MM.1S (cell line): ENCODE results near the gene TACSTD2.
"Not testable (repeated sequence)": the region's sequence is repeated elsewhere in the genome, so short reads cannot be mapped to it uniquely, and the experiment has no call there.

Source experiments
- DNase-seq: peaks from one replicate; pipeline ENCODE4 v3.0.0-alpha.2; 2015
- H2AFZ ChIP-seq: fragments of 300-600 bp; sonication (generic); 2 replicates; pipeline ENCODE4 v1.6.0; 2016; ENCODE audit warnings: antibody characterized with exemption, low read length
- H3F3A ChIP-seq: fragments of 300-600 bp; sonication (generic); 2 replicates; pipeline ENCODE4 v1.6.1; 2016; ENCODE audit warnings: mild to moderate bottlenecking, antibody characterized with exemption, low read length, moderate library complexity, mixed read lengths; ENCODE audit not compliant: insufficient read depth
- H3K27ac ChIP-seq: fragments of 300-600 bp; sonication (generic); 2 replicates; pipeline ENCODE4 v1.5.1; 2016; ENCODE audit warnings: mild to moderate bottlenecking, low read length
- H3K27me3 ChIP-seq: fragments of 300-600 bp; sonication (generic); replicated peaks from 2 replicates; pipeline ENCODE4 v1.6.0; 2016; ENCODE audit warnings: low read length; ENCODE audit not compliant: insufficient read depth
- H3K36me3 ChIP-seq: fragments of 300-600 bp; sonication (generic); replicated peaks from 2 replicates; pipeline ENCODE4 v1.6.1; 2016; ENCODE audit warnings: mild to moderate bottlenecking, low read length, mixed read lengths; ENCODE audit not compliant: insufficient read depth
- H3K4me1 ChIP-seq: fragments of 300-600 bp; sonication (generic); 2 replicates; pipeline ENCODE4 v1.6.1; 2016; ENCODE audit warnings: low read length, mixed read lengths
- H3K4me2 ChIP-seq: fragments of 300-600 bp; sonication (generic); 2 replicates; pipeline ENCODE4 v1.6.0; 2016; ENCODE audit warnings: low read depth, low read length
- H3K4me3 ChIP-seq: fragments of 300-600 bp; sonication (generic); 2 replicates; pipeline ENCODE4 v1.5.1; 2016; ENCODE audit warnings: low read length, mixed read lengths
- H3K79me2 ChIP-seq: fragments of 300-600 bp; sonication (generic); 2 replicates; pipeline ENCODE4 v1.6.1; 2016; ENCODE audit warnings: mixed run types, low read length, mixed read lengths
- H3K9ac ChIP-seq: fragments of 300-600 bp; sonication (generic); 2 replicates; pipeline ENCODE4 v1.6.1; 2016; ENCODE audit warnings: low read length, mixed read lengths
- H3K9me2 ChIP-seq: fragments of 300-600 bp; sonication (generic); replicated peaks from 2 replicates; pipeline ENCODE4 v1.6.1; 2016; ENCODE audit warnings: mild to moderate bottlenecking, low read length, mixed read lengths; ENCODE audit not compliant: insufficient read depth
- H3K9me3 ChIP-seq: fragments of 300-600 bp; sonication (generic); replicated peaks from 2 replicates; pipeline ENCODE4 v1.6.1; 2016; ENCODE audit warnings: mild to moderate bottlenecking, low read length, mixed read lengths; ENCODE audit not compliant: insufficient read depth
- H4K20me1 ChIP-seq: fragments of 300-600 bp; sonication (generic); 2 replicates; pipeline ENCODE4 v1.6.1; 2016; ENCODE audit warnings: mild to moderate bottlenecking, low read length, moderate library complexity, mixed read lengths; ENCODE audit not compliant: insufficient read depth
- CTCF ChIP-seq: fragments of 300-600 bp; sonication (generic); IDR thresholded peaks from 2 replicates; pipeline ENCODE4 v1.5.1; 2016; ENCODE audit warnings: antibody characterized with exemption, low read length, mixed read lengths
- EZH2 ChIP-seq: fragments of 300-600 bp; sonication (generic); optimal IDR thresholded peaks from 2 replicates; pipeline ENCODE3; 2017; ENCODE audit warnings: low read depth, mild to moderate bottlenecking, antibody characterized with exemption, low read length, mixed read lengths
- EZH2phosphoT487 ChIP-seq: fragments of 300-600 bp; sonication (generic); IDR thresholded peaks from 2 replicates; pipeline ENCODE4 v1.6.1; 2018; ENCODE audit warnings: antibody characterized with exemption, low read length

TACSTD2 gene

GRCh38 chr1:58576727-58577653 is at the start of gene TACSTD2:
TACSTD2 (minus strand) TSS chr1:58577252; CDS start chr1:58577156, 96 bp downstream.
- H2AFZ ChIP-seq: no peak within 1 kb of the TSS
- H3K79me2 ChIP-seq: no peaks in the 10 kb centered on the region
- peaks cover 6% of the 10 kb centered on the region; the same call in 1 of the 2 replicates for H3K4me1 ChIP-seq
- no peak within 1 kb of the TSS for H3K4me3 ChIP-seq
- no peaks in the 10 kb centered on the region for H3F3A ChIP-seq
- H3K27ac ChIP-seq: no peak within 1 kb of the TSS
- TF ChIP-seq EZH2 (no peak), EZH2phosphoT487 (no peak), CTCF (no peak)
- no peak within 1 kb of the TSS for H3K4me2 ChIP-seq
- no peaks in the 10 kb centered on the region; the same call in 1 of the 2 replicates for H3K27me3 ChIP-seq
- H3K9ac ChIP-seq: no peak within 1 kb of the TSS
- no peaks in the 10 kb centered on the region for H3K9me2 ChIP-seq
- H3K36me3 ChIP-seq: no peaks in the 10 kb centered on the region
- no peaks in the 10 kb centered on the region for H4K20me1 ChIP-seq
- no peaks in the 10 kb centered on the region for H3K9me3 ChIP-seq
- no peak for DNase-seq

- H3K36me3 ChIP-seq: no peaks in the 10 kb centered on the region
- no peak overlapping the region for H2AFZ ChIP-seq
- H3K4me3 ChIP-seq: no peak overlapping the region
- H4K20me1 ChIP-seq: no peaks in the 10 kb centered on the region
- H3K27ac ChIP-seq: no peak overlapping the region
- DNase-seq: no peak
- no peaks in the 10 kb centered on the region for H3K27me3 ChIP-seq
- H3K9me3 ChIP-seq: no peaks in the 10 kb centered on the region
- H3K9ac ChIP-seq: no peak overlapping the region
- TF ChIP-seq CTCF (no peak), EZH2phosphoT487 (no peak), EZH2 (no peak)
- H3K4me2 ChIP-seq: no peak overlapping the region
- H3K4me1 ChIP-seq: no peaks in the 10 kb centered on the region
- H3F3A ChIP-seq: no peaks in the 10 kb centered on the region
- H3K79me2 ChIP-seq: no peaks in the 10 kb centered on the region
- no peaks in the 10 kb centered on the region for H3K9me2 ChIP-seq
Observed at GRCh38 chr1:58626293-58626692, 49.2 kb upstream of the TACSTD2 start.

- not testable (repeated sequence) for H3K27ac ChIP-seq
Observed at GRCh38 chr1:58623259-58623658, 46.2 kb upstream of the TACSTD2 start.

GRCh38 chr1:58622571-58622970 is 45.5 kb upstream of the TACSTD2 start:
- Histone ChIP-seq H3K36me3 (no peaks in the 10 kb centered on the region), H2AFZ (no peak overlapping the region), H3K9ac (no peak overlapping the region), H3F3A (no peaks in the 10 kb centered on the region), H3K9me2 (no peaks in the 10 kb centered on the region), H4K20me1 (no peaks in the 10 kb centered on the region), H3K79me2 (no peaks in the 10 kb centered on the region), H3K4me1 (no peaks in the 10 kb centered on the region), H3K4me3 (no peak overlapping the region), H3K27ac (no peak overlapping the region), H3K27me3 (no peaks in the 10 kb centered on the region), H3K9me3 (no peaks in the 10 kb centered on the region), H3K4me2 (no peak overlapping the region)
- TF ChIP-seq CTCF (no peak), EZH2phosphoT487 (no peak), EZH2 (no peak)
- DNase-seq: no peak

More at GRCh38 chr1:58623259-58623658, 46.2 kb upstream of the TACSTD2 start:
- H3K4me1 ChIP-seq, H3K4me3 ChIP-seq, H3K36me3 ChIP-seq, DNase-seq, H3K27me3 ChIP-seq, H3F3A ChIP-seq, H4K20me1 ChIP-seq, H3K9me3 ChIP-seq, H3K4me2 ChIP-seq, H2AFZ ChIP-seq, H3K9ac ChIP-seq, H3K9me2 ChIP-seq, H3K79me2 ChIP-seq: not testable (repeated sequence)
